ENCODE results near the gene GIMAP8. TPM values are rescaled to one million over a fixed set of nuclear protein-coding genes. Genes with fewer than 3 reads are reported as not detected.
A peak's percentile ranks its signal among the peaks of the same experiment; 100 is the strongest.

GIMAP8 gene
- total RNA-seq, 1 donor from 2014 or later = 11.0 TPM

DNA sequence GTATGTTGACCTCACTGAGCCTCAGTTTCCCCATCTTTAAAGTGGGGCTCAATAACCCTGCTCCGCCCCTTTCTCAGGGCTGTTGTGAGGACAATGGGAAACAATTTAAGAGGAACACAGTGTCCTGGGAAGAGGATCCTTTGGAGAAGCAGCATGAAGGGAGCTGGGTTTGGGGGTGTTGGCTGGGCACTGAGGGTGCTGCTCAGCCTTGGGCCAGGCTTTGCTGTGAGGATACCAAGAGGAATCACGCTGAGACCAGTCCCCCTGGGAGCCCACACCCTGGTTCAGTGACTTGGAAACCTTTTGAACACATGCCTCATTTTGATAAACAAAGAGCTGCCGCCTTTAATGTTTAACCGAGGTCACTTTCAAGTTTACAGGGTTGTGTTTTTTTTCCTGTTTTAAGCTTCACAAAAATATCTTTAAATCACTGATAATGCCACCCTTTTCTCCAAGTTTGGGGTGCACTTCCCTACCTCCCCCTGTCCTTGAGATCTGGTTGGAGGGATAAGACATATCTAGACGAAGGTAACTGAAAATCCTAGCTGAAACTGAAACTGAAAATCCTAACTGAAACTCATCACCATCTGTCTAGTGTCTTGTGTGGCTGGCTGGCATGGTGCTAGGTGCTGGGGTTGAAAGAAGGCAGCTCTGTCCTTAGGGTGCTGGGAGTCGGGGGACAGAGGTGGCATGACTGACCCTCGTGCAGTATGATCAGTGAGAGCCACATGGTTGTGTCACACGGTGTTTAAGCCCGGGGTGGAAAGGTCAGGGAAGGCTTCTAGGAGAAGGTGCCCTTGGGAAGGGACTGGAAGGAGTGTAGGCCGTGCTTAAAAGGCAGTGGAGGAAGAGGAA is 43.6 kb upstream of the GIMAP8 start:
- H3K4me1 ChIP-seq = peaks cover 37% of the 10 kb centered on the region
- H3K9me3 ChIP-seq (replicated peaks) = no peaks in the 10 kb centered on the region
- H3K36me3 ChIP-seq = peaks cover 9% of the 10 kb centered on the region
- H3K27ac ChIP-seq (replicated peaks) = peak overlapping the region; percentile 99
- peak overlapping the region; percentile 93 for H3K4me3 ChIP-seq
- intact Hi-C loops (cut with micrococcal nuclease) = no loop called here
- DNase-seq = no peak
- H3K27me3 ChIP-seq (ENCODE audit: low read depth) = no peaks in the 10 kb centered on the region
- no peak for TF ChIP-seq CTCF (IDR thresholded peaks at IDR 0.05; ENCODE audit: borderline replicate concordance)

DNA sequence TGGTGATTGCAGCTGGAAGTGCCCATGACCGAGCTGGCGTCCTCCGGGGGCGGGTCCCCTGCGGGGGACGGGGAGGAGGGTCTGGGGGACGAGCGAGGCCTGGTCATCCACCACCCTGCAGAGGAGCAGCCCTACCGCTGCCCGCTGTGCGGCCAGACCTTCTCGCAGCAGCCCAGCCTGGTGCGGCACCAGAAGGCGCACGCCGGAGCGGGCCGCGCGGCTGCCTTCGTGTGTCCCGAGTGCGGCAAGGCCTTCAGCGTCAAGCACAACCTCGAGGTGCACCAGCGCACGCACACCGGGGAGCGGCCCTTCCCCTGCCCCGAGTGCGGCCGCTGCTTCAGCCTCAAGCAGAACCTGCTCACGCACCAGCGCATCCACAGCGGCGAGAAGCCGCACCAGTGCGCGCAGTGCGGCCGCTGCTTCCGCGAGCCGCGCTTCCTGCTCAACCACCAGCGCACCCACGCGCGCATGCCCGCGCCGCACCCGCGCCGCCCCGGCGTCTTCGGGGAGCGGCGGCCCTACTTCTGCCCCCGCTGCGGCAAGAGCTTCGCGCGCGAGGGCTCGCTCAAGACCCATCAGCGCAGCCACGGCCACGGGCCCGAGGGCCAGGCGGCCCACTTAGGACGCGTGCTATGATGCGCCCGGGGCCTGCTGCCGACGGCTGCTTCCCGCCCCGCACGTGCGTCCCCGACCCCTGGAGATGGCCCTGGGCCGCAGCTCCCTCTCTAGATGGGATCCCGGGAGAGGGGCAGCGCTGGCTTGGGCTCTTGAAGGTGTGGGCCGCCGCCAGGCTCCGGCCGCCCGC is 42.6 kb upstream of the GIMAP8 start:
- TF ChIP-seq CTCF (IDR thresholded peaks at IDR 0.05; ENCODE audit: borderline replicate concordance) = no peak
- H3K36me3 ChIP-seq = peaks cover 9% of the 10 kb centered on the region
- H3K4me1 ChIP-seq = peaks cover 37% of the 10 kb centered on the region
- DNase-seq = no peak
- no peak overlapping the region for H3K4me3 ChIP-seq
- intact Hi-C loops (cut with micrococcal nuclease) = no loop called here
- H3K27me3 ChIP-seq (ENCODE audit: low read depth) = no peaks in the 10 kb centered on the region
- no peaks in the 10 kb centered on the region for H3K9me3 ChIP-seq (replicated peaks)
- peak overlapping the region; percentile 99 for H3K27ac ChIP-seq (replicated peaks)

- Histone ChIP-seq H3K27me3 (ENCODE audit: low read depth) (no peaks in the 10 kb centered on the region), H3K4me3 (no peak overlapping the region), H3K27ac (replicated peaks) (no peak overlapping the region), H3K36me3 (peaks cover 9% of the 10 kb centered on the region), H3K4me1 (peaks cover 32% of the 10 kb centered on the region), H3K9me3 (replicated peaks) (no peaks in the 10 kb centered on the region)
- no peak for DNase-seq
- no peak for TF ChIP-seq CTCF (IDR thresholded peaks at IDR 0.05; ENCODE audit: borderline replicate concordance)
- intact Hi-C loops (cut with micrococcal nuclease) = no loop called here
Observed at GRCh38 chr7:150408393-150409299, 41.8 kb upstream of the GIMAP8 start.

DNA sequence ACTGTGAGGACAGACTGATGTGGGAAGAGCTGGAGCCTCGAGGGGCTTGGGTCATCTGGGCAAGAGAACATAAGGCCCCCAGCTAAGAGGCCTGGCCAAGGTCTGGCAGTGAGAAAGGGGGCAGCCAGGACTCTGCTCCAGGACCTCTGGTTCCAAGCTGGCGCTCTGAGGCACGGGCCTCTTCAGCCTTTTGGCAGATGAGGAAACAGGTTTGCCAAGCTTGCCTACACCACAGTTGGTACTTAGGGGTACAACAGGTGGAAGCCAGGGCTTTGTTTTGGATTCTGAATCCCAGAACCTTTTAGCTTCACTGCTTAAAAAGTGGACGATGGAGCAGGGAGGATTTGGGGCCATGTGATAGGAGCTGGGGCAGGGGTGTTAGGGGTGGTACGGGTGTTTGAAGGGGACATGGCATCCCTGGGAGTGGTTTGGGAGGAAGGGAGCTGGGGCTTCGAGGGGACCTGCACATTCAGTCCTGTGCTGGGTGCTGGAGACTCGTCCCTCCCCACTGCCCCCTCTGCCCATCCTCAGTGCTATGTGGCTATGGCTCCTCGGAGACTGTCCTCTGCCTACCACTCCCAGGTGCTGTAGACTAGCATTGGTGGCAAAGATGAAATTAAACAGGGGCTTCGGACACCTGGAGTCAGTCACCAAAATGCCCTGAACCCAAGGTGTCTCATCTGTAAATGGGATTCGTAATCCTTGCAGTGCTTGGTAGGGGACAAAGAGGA is 41.0 kb upstream of the GIMAP8 start:
- intact Hi-C loops (cut with micrococcal nuclease) = no loop called here
- Histone ChIP-seq H3K9me3 (replicated peaks) (no peaks in the 10 kb centered on the region), H3K27me3 (ENCODE audit: low read depth) (no peaks in the 10 kb centered on the region), H3K4me1 (peaks cover 24% of the 10 kb centered on the region), H3K36me3 (peaks cover 9% of the 10 kb centered on the region), H3K27ac (replicated peaks) (no peak overlapping the region), H3K4me3 (no peak overlapping the region)
- DNase-seq = no peak
- no peak for TF ChIP-seq CTCF (IDR thresholded peaks at IDR 0.05; ENCODE audit: borderline replicate concordance)
